HG02840 (cell line): Measurements from ENCODE around the gene OR2A25.
"Not testable (repeated sequence)": the region's sequence is repeated elsewhere in the genome, so short reads cannot be mapped to it uniquely, and the experiment has no call there.

Source experiments
- ATAC-seq: cut with Tn5 transposase; IDR thresholded peaks from one replicate; pipeline ENCODE4 v1.9.1; 2021; ENCODE audit warnings: mild to moderate bottlenecking, moderate library complexity, moderate number of reproducible peaks; ENCODE audit not compliant: unreplicated experiment, low FRiP score

Gene OR2A25, protein sequence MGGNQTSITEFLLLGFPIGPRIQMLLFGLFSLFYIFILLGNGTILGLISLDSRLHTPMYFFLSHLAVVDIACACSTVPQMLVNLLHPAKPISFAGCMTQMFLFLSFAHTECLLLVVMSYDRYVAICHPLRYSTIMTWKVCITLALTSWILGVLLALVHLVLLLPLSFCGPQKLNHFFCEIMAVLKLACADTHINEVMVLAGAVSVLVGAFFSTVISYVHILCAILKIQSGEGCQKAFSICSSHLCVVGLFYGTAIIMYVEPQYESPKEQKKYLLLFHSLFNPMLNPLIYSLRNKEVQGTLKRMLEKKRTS

DNA sequence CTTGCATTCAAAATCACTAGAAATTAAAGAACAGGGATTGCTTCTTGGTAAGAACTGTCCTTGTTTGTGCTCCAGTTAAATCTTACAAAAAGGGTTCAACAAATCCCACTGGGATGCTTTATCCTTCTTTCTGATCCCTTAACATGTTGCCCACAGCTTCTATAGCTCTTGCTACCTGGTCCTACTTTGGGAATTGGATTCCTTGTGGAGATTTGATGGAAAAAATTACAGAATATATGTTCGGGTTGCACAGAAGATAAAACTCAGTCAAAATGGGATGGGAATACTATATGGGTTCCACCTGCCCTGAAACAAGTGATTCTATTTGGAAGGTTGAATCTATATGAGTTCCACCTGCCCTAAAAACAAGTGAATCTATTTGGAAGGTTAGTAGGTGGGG lies at the start of gene OR2A25:
Gene OR2A25, plus strand, starts transcription at position 301 of the 400 bp plus-strand sequence. CDS start 4,409 bp downstream, outside the sequence.
- ATAC-seq: no peak

DNA sequence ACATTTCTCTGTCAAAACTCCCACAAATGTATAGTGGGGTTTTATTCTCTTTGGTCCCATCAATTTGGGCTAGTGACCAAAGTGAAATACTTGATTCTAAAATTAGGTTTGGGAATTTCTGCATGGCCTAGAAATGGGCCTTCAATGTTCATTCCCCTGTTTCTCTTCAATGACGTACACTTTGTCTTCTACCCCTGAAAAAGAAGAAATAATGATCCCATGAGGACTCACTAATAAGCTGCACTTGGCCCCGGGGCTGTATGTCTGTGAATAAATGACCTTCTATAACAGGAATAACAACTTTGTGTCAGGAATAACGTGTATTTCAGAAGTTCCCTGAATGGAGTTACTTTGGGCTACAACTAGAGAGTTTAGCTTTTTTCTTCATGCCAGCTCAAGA lies 49.3 kb upstream of the OR2A25 start:
- no peak for ATAC-seq

DNA sequence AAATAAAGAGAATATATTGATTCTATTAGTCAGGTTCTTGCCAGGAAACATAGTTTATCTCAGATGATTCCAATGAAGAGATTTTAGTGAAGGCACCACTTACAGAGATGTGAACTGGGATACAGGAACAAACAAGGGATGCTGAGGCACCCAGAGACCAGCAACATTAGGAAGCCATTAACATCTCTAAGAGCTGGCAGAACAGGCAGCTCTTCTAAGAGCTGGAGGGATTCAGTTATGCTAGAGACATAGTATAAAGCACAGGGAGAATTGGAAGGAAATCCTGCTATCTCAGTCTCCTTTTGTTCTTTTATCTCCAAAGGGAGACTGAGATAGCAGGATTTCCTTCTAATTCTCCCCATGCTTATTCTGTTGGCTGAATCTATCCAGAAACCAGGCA lies 47.4 kb upstream of the OR2A25 start:
- no peak for ATAC-seq

DNA sequence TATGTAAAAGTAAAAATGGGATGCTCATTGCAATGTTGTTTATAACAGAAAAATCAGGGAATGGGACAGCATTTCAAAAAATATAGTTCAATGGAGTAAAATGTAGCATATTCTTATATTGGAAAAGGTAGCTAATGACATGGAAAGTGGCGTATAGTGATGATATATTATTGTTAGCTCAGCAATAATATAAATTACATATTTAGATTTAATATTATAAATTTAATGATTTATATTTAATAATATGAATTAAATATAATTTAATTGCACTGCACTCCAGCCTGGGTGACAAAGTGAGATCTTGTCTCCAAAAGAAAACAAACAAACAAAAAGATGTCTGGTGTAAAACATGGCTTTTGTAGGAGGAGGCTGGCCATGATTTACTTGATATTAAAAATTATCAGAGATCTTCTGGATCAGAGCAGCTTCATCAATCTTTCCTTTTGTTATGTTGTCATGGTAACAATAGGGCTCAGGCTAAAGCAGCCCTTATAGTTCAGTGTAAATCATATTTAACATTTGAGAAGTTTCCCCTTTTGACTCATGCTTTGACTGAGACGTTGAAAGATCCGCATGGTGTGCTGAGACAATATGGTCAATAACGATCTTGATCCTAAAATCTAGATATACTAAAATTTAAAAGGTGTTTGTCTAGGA lies 46.3 kb upstream of the OR2A25 start:
- ATAC-seq: no peak

DNA sequence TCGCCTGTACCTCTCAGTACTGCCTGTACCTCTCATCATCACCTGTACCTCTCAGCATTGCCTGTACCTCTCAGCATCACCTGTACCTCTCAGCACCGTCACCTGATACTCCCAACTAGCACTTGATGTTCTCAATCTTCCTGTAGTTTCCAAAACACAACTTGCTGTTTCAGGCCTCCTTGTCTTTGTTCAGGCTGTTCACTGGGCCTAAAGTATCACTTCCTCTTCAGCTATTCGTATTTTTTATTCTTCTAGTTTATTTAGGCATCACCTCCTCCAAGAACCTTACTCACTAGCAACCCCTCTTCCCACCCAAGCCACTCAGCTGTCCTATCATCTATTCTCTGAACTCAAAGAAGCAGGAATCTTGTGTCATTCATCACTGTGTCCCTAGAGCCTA lies 45.4 kb upstream of the OR2A25 start:
- no peak for ATAC-seq

DNA sequence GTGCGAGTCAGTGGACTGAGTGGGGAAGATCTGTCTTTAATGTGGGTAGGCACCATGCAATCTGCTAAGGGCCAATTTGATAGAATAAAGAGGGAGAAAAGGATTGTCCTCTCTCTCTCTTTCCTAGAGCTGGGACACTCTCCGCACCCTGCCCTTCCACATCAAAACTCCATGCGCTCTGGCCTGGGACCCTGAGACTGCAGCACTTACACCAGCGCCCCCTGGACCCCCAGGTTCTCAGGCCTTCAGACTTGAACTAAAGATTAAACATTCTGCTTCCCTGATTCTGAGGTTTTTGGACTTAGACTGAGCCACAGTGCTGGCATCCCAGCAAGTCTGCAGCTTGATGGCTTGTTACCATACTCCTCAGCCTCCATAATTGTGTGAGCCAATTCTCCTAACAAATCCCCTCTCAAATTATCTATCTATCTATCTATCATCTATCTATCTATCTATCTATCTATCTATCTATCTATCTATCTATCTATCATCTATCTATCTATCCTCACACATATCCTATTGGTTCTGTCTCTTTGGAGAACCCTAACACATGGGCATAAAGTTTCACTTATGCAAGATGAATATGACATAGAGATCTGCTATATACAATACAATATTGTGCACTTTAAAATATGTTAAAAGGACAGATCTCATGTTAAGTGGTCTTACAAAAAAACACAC lies 43.3 kb upstream of the OR2A25 start:
- no peak for ATAC-seq

DNA sequence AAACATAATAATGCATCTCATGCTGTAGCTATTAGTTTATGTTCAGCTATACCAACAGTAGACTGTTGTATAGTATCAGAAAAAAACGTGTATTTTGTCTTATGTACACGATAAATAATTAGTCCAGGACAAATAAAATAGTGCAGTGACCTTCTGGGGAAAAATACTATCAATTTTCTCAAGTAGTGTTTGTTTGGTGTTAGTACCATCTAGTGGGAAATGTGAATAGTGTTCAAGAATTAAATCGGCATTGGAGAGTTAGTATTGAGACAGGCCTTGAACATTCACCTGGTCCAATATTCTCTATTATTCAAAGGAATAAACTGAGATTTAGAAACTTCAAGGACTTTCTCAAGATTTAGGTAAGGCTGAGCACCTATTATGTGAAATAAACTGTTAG lies 42.5 kb upstream of the OR2A25 start:
- no peak for ATAC-seq

DNA sequence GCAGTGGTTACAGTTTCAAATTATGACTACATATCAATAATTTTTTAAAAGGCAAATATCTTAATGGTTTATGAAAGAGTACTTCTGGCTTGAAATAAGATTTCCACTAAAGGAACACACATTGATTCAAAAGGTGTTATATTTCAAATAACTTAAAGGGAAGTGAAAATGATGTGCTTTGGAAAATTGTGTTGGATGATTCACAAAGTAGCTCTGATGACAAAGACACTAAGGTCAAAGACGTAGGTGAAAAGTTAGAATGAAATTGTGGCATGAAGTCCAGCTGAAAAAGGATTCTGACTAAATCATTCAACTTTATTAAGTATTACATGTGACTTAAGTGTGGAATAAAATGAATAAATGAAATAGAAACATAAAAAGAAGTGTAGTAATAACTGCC lies 41.6 kb upstream of the OR2A25 start:
- ATAC-seq: no peak

DNA sequence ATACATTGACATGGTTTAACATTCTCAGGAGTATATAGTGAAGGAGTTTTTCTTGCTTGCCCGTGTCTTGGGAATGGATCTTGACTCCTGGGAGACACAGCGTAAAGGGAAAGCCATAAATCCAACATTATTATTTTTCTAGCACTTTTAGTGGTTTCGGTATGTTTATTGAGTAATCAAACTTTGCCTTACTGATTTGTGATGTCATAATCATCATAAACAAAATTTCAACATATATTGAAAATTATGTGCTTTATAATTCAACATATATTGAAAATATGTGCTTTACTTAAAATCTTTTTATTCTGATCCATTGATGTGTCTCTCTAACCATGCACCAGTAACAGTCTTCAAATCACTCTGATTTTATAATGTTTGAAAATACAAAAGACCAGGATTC lies 41.1 kb upstream of the OR2A25 start:
- ATAC-seq: no peak

DNA sequence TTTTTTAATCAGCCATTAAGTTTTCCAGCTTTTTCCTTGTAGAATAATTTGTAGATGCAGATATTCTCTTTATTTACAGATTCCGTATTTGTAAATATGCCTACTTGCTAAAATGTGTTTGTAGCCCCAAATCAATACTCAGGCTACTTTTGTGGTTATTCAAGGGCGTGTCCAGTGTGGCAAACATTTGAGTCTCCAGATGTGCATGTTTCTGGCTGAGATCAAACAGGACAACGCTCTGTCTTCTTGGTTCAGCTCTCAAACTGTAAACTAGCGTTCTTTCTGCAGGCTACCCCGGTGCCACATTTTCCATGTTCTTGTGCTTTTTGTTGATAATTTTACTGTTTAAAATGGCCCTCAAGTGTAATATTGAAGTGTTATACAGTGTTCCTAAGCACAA lies 37.1 kb upstream of the OR2A25 start:
- no peak for ATAC-seq

DNA sequence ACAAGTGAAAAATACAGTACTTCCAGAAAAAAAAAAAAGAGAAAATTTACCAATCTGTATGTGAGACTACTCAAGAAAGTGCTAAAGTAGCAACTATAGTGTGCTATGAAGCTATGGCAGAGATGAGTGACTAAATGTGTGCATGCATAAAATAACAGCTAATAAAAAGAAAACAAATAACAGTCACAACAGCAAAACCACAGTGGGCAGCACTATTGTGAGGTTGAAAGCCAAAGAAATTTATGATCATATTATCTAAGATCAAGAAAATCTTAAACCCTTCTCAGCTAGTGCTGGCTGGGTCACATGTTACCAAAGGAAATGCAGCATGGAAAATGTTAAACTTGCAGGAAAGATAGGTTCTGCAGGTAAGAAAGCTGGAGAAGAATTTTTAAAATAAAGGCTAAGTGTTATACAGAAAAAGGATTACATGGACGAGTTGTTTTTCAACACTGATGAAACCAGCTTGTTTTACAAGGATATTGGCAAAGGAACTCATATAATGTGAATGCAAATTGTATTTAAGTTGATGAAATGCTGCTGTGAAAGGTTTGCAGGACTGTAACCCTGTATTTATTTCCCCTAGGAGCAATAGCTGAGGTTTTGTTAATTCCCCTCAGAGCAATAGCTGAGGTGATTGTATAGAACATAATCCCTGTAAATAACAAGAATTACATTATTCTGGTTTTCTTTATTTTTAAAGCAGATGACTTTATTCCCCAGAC lies 36.5 kb upstream of the OR2A25 start:
- no peak for ATAC-seq

DNA sequence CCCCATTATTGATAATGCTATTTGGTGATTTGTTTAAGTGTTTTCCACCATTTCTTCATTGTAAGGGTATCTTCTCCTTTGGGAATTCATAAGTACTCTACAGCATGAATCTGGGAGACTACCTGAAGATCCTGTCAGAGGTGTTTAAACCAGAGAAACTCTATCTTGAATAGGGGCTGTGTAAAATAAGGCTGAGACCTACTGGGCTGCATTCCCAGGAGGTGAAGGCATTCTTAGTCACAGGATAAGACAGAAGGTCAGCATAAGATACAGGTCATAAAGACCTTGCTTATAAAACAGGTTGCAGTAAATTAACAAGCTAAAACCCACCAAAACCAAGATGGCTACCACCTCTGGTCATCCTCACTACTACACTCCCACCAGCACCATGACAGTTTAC lies 34.2 kb upstream of the OR2A25 start:
- ATAC-seq: no peak

DNA sequence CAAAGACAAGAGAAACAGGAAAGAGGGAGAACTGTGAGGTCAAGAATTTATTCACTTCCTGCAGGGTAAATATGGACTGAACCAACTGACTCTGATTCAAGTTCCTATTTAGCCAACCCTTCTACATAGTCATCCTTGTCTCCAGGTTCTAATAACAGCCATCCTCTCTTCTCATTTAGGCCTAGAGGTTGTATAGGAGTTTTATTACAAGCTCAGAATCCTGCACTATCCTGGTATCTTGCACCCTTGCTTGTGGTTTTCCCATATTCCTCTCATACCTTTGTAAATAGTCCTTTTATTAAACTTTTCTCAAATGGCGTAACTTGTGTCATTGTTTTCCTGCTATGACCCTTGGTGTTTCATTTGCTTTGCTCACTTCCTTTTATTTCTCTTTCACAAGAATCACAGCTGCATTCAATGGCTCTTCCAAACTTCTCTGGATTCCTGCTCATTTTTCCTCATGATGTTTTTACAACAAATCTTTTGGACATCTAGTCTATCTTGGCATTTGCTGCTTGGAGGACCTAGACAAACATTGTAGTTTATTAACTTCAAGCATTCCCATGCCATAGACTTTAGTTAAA lies 33.2 kb upstream of the OR2A25 start:
- ATAC-seq: no peak

DNA sequence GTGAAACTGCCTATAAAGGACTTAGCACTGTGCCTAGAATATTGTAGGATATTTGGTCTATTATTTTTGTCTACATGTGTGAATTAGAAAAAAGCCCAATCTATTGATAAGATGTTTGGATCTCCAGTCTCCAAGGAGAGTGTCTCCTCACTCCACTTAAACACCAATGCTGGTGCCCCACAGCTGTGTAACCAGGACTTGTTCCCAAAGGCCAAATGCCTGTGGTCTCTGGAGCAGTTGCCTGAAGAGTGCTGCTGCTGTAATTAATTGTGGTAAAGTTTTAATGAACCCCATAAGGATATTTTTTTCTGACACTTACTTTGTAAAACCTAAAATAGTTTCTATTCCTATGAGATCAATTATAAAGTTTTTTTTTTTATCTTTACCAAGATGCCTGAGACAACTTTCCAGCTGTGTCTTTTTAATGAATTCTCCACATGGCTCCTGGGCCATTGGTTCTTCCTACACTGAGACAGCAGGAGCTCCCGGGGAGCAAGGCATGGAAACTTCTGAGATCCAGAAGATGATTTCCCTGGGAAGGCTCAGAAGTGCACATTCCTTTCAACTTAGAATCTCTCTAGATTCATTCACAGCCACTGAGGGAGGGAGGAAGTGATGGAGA lies 32.1 kb upstream of the OR2A25 start:
- ATAC-seq: no peak

DNA sequence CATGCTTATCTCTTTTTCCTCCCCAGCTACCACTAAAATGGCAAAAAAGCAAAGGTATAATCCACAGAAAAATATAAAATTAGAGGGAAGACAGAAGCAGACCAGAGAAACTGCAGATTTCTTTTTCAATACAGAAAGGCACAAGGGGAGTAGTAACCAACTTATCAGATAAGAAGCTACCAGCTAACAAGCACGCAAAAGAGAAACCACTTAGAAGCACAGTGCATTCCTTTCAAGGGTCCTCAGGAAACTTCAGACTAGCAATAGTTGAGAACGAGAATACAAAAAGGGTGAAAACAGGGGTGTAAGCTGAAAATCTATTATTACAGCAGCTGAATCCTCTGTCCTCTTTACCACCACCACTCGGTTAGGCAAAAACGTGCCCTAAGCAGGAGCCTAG lies 30.7 kb upstream of the OR2A25 start:
- no peak for ATAC-seq

DNA sequence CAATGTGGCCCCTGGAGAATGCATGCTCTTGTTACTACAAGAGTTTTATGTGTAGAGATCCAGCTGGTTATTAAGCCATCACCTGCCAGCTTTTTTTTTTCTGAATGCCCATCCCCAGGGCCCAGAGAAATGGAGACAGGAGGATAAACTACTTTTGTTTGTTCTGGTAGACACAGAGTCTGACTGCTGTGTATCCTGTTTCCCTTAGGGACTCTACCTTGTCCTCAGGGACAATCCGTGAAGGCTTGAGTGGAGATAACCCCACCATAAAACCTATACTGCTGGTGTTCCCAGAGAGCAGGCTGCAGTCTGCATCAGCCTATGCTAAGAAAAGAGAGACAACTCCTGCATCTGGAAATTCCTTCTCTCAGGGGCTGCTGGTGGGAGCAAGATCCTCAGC lies 21.0 kb upstream of the OR2A25 start, which contains the start of gene OR2A5:
Gene OR2A5, plus strand, starts transcription at position 301 of the 400 bp plus-strand sequence. CDS start 1,454 bp downstream, outside the sequence.
- no peak for ATAC-seq

DNA sequence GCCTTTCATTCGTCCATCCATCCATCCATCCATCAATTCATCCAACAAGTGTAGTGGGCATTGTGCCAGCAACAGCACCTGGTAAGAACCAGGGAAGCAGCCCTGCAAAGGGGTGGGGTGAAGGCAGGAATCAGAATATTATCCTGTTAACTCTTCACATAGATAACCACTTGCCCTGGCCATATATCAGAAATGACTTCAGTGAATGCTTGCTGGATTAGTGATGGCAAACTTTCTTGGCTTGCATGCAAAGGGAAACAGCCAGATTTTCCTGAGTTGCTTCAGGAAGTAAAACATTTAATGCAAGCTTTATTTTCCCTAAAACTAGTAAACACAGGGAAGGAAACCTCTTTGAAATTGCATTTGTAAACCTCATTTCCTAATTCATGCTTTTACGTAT lies 20.1 kb upstream of the OR2A25 start:
- no peak for ATAC-seq

DNA sequence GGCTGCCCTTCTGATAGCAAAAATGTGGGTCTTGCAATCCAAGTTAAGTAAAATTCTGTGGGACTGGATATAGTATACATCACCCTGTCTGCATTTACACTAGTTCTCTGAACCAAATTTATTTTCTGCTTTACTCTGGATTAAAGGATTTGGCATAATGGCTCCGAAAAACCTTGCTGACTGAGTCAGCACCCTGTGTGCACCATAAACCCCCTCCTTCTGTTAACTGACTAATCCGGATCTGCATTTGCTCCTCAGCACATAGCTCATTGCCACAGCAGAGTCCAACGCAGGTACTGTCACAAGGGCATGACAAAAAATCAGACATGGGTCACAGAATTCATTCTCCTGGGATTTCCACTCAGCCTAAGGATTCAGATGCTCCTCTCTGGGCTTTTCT lies 19.5 kb upstream of the OR2A25 start:
- ATAC-seq: no peak

DNA sequence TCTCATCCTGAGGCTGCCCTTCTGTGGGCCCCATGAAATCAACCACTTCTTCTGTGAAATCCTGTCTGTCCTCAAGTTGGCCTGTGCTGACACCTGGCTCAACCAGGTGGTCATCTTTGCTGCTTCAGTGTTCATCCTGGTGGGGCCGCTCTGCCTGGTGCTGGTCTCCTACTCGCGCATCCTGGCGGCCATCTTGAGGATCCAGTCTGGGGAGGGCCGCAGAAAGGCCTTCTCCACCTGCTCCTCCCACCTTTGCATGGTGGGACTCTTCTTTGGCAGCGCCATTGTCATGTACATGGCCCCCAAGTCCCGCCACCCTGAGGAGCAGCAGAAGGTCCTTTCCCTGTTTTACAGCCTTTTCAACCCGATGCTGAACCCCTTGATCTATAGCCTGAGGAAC lies 18.7 kb upstream of the OR2A25 start:
- ATAC-seq: not testable (repeated sequence)

DNA sequence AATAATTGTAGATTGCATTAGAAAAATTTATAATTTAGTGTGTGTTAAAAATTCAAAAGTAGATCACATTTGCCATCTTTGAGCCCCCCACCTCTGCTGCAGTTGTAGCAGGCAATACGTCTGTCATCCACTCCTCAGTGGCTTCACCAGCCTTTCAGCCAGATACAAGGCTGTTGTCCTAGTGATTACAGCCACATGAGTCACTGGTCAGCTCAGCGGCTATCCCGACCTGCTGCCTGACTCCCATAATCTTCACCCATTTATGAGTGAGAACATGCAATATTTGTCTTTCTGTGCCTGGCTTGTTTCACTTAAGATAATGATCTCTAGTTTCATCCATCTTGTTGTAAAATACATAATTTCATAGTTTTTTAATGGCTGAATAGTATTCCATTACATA lies 11.7 kb upstream of the OR2A25 start:
- ATAC-seq: no peak
